ENCODE data around the gene CHKB. TPM values are rescaled to one million over a fixed set of nuclear protein-coding genes. Genes with fewer than 3 reads are reported as not detected.

The CHKB gene
- total RNA-seq, 1 donor from 2014 or later, result 36.1 TPM

- H4K20me1 ChIP-seq (ENCODE audit: insufficient read depth, low read length), result no peaks in the 10 kb centered on the region
- H3K4me2 ChIP-seq (ENCODE audit: low read length), result no peak within 1 kb of the TSS
- H3K9me3 ChIP-seq (ENCODE audit: insufficient read depth, low read depth, low read length), result no peaks in the 10 kb centered on the region
- H3K4me3 ChIP-seq (ENCODE audit: insufficient read depth, low read depth, low read length), result no peak within 1 kb of the TSS
- H3K36me3 ChIP-seq (ENCODE audit: insufficient read depth, low read length), result no peaks in the 10 kb centered on the region
- H3K9me3 Mint-ChIP-seq (ENCODE audit: unreplicated experiment), result no peaks in the 10 kb centered on the region
- H3K27ac Mint-ChIP-seq (ENCODE audit: unreplicated experiment), result peak within 1 kb of the TSS; percentile 81
- no peak for FAIRE-seq
- no peak within 1 kb of the TSS for H3K27ac ChIP-seq (ENCODE audit: low read depth, low read length)
- H2AFZ ChIP-seq (ENCODE audit: low read depth, low read length), result no peak within 1 kb of the TSS
- H3K36me3 Mint-ChIP-seq (ENCODE audit: low read depth, unreplicated experiment), result no peaks in the 10 kb centered on the region
- H3K79me2 ChIP-seq (ENCODE audit: insufficient read depth, low read length), result no peaks in the 10 kb centered on the region
- no peak within 1 kb of the TSS for H3K4me3 Mint-ChIP-seq (ENCODE audit: unreplicated experiment)
- no peaks in the 10 kb centered on the region for H3K4me1 ChIP-seq (ENCODE audit: insufficient read depth, low read length)
- TF ChIP-seq CTCF (IDR thresholded peaks at IDR 0.05; ENCODE audit: insufficient read depth, low read depth, low read length) (no peak), EZH2 (IDR thresholded peaks at IDR 0.05; ENCODE audit: insufficient read depth, low read length) (peak; percentile 0)
- peaks cover 21% of the 10 kb centered on the region for H3K27me3 Mint-ChIP-seq (ENCODE audit: low read depth, unreplicated experiment)
- no peak for DNase-seq (ENCODE audit: low read depth)
- peaks cover 5% of the 10 kb centered on the region for H3K4me1 Mint-ChIP-seq (ENCODE audit: low read depth, unreplicated experiment)
- no peak within 1 kb of the TSS for H3K9ac ChIP-seq (ENCODE audit: low read length)
- peaks cover 20% of the 10 kb centered on the region for H3K27me3 ChIP-seq (ENCODE audit: insufficient read depth, low read length)
These were observed 36.9 kb downstream of the CHKB start, which contains the start of gene KLHDC7B for GRCh38 chr22:50545522-50546325. Gene KLHDC7B (plus strand): TSS chr22:50545899. CDS start chr22:50546244, 345 bp downstream.

- H3K4me1 ChIP-seq (ENCODE audit: insufficient read depth, low read length), result peaks cover under 1% of the 10 kb centered on the region
- TF ChIP-seq CTCF (IDR thresholded peaks at IDR 0.05; ENCODE audit: insufficient read depth, low read depth, low read length), result no peak
- no peak for TF ChIP-seq EZH2 (IDR thresholded peaks at IDR 0.05; ENCODE audit: insufficient read depth, low read length)
- Mint-ChIP-seq H3K27ac (ENCODE audit: unreplicated experiment) (peak overlapping the region; percentile 81), H3K4me3 (ENCODE audit: unreplicated experiment) (no peak overlapping the region), H3K9me3 (ENCODE audit: unreplicated experiment) (no peaks in the 10 kb centered on the region), H3K36me3 (ENCODE audit: low read depth, unreplicated experiment) (no peaks in the 10 kb centered on the region), H3K27me3 (ENCODE audit: low read depth, unreplicated experiment) (peaks cover 12% of the 10 kb centered on the region), H3K4me1 (ENCODE audit: low read depth, unreplicated experiment) (peaks cover 5% of the 10 kb centered on the region)
- peaks cover 14% of the 10 kb centered on the region for H3K27me3 ChIP-seq (ENCODE audit: insufficient read depth, low read length)
- H3K79me2 ChIP-seq (ENCODE audit: insufficient read depth, low read length), result no peaks in the 10 kb centered on the region
- no peaks in the 10 kb centered on the region for H3K9me3 ChIP-seq (ENCODE audit: insufficient read depth, low read depth, low read length)
- no peak for FAIRE-seq
- H3K9ac ChIP-seq (ENCODE audit: low read length), result no peak overlapping the region
- no peak overlapping the region for H2AFZ ChIP-seq (ENCODE audit: low read depth, low read length)
- H3K27ac ChIP-seq (ENCODE audit: low read depth, low read length), result no peak overlapping the region
- H3K36me3 ChIP-seq (ENCODE audit: insufficient read depth, low read length), result no peaks in the 10 kb centered on the region
- no peaks in the 10 kb centered on the region for H4K20me1 ChIP-seq (ENCODE audit: insufficient read depth, low read length)
- DNase-seq (ENCODE audit: low read depth), result no peak
- H3K4me2 ChIP-seq (ENCODE audit: low read length), result no peak overlapping the region
- H3K4me3 ChIP-seq (ENCODE audit: insufficient read depth, low read depth, low read length), result no peak overlapping the region
These were observed 37.8 kb downstream of the CHKB start for GRCh38 chr22:50544746-50545253.
